ENCODE results near the gene MBTPS2. TPM values are rescaled to one million over a fixed set of nuclear protein-coding genes. Genes with fewer than 3 reads are reported as not detected.

Gene MBTPS2
- polyA plus RNA-seq, 3 donors = 2.0 to 7.4 (median 4.6) TPM

DNA sequence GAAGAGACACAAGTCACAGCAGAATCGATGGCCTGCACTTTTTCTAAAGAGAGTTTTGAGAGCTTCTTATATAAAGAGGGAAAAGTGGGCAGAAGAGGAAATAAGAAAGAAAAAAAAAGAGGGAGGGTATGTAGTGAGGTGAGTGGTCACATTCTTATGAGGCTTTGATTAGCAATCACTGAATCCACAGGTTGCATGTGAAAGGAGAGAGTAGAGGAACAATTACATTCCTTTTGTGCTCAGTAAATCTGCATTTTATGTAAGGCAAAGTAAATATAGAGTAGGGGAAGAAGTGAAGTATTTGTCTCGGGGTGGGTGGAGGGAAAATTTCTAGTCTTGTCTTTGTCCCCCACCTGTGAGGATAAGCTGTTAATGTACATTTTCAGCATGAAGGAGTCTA is 26.8 kb upstream of the MBTPS2 start:
- H3K4me3 ChIP-seq (replicated peaks in 1 of 3; ENCODE audit: low read depth in 2 of 3, low read length in 3 of 3) = no peak overlapping the region
- H3K4me1 ChIP-seq (ENCODE audit: control insufficient read depth in 1 of 2, insufficient read depth in 2 of 2, low read length in 2 of 2) = no peaks in the 10 kb centered on the region
- Mint-ChIP-seq H3K4me3 (no peak overlapping the region), H3K9me3 (peaks cover 0 to 3% (median under 1%) of the 10 kb centered on the region in 7 donors), H3K27me3 (ENCODE audit: low read depth in 3 of 3) (peaks cover 2 to 9% (median 6%) of the 10 kb centered on the region in 3 donors), H3K27ac (no peak overlapping the region), H3K4me1 (no peaks in the 10 kb centered on the region), H3K36me3 (no peaks in the 10 kb centered on the region)
- no peak overlapping the region for H3K9ac ChIP-seq (ENCODE audit: insufficient read depth, low read length, poor library complexity, severe bottlenecking)
- no peak for TF ChIP-seq CTCF (IDR thresholded peaks at IDR 0.05)
- DNase-seq = no peak
- intact Hi-C loops (cut with micrococcal nuclease) = no loop called here
- H4K20me1 ChIP-seq (ENCODE audit: insufficient read depth, low read length) = no peaks in the 10 kb centered on the region
- no peaks in the 10 kb centered on the region for H3K27me3 ChIP-seq (ENCODE audit: control insufficient read depth in 2 of 2, insufficient read depth in 2 of 2, low read length in 2 of 2)
- H3K27ac ChIP-seq (ENCODE audit: low read depth in 1 of 2, low read length in 2 of 2) = no peak overlapping the region
- no peaks in the 10 kb centered on the region for H3K36me3 ChIP-seq (replicated peaks in 1 of 2; ENCODE audit: control insufficient read depth in 1 of 2, insufficient read depth in 2 of 2, low read length in 2 of 2)
- H3K9me3 ChIP-seq (replicated peaks in 1 of 2; ENCODE audit: control insufficient read depth in 1 of 2, insufficient read depth in 1 of 2, low read length in 2 of 2) = no peaks in the 10 kb centered on the region
- WGBS (ENCODE audit: insufficient coverage) = no CpG with 5 or more reads among the region's 2 CpGs
- no peaks in the 10 kb centered on the region for H3K79me2 ChIP-seq (ENCODE audit: insufficient read depth, low read length)
- H2AFZ ChIP-seq (ENCODE audit: insufficient read depth, low read depth, low read length, poor library complexity, severe bottlenecking) = no peak overlapping the region
- no peak overlapping the region for H3K4me2 ChIP-seq (replicated peaks; ENCODE audit: extremely low read depth, low read length, poor library complexity, severe bottlenecking)

GRCh38 chrX:21813612-21814368 is 25.6 kb upstream of the MBTPS2 start:
- no peak for DNase-seq
- Mint-ChIP-seq H3K4me1 (no peaks in the 10 kb centered on the region), H3K27ac (no peak overlapping the region), H3K4me3 (no peak overlapping the region), H3K9me3 (peaks cover 0 to 4% (median 2%) of the 10 kb centered on the region in 7 donors), H3K27me3 (ENCODE audit: low read depth in 3 of 3) (peaks cover 3 to 9% (median 6%) of the 10 kb centered on the region in 3 donors), H3K36me3 (no peaks in the 10 kb centered on the region)
- Histone ChIP-seq H3K79me2 (ENCODE audit: insufficient read depth, low read length) (no peaks in the 10 kb centered on the region), H4K20me1 (ENCODE audit: insufficient read depth, low read length) (no peaks in the 10 kb centered on the region), H3K27ac (ENCODE audit: low read depth in 1 of 2, low read length in 2 of 2) (no peak overlapping the region), H3K27me3 (ENCODE audit: control insufficient read depth in 2 of 2, insufficient read depth in 2 of 2, low read length in 2 of 2) (no peaks in the 10 kb centered on the region), H2AFZ (ENCODE audit: insufficient read depth, low read depth, low read length, poor library complexity, severe bottlenecking) (no peak overlapping the region), H3K9me3 (replicated peaks in 1 of 2; ENCODE audit: control insufficient read depth in 1 of 2, insufficient read depth in 1 of 2, low read length in 2 of 2) (no peaks in the 10 kb centered on the region), H3K4me1 (ENCODE audit: control insufficient read depth in 1 of 2, insufficient read depth in 2 of 2, low read length in 2 of 2) (no peaks in the 10 kb centered on the region), H3K4me2 (replicated peaks; ENCODE audit: extremely low read depth, low read length, poor library complexity, severe bottlenecking) (no peak overlapping the region), H3K4me3 (replicated peaks in 1 of 3; ENCODE audit: low read depth in 2 of 3, low read length in 3 of 3) (no peak overlapping the region), H3K36me3 (replicated peaks in 1 of 2; ENCODE audit: control insufficient read depth in 1 of 2, insufficient read depth in 2 of 2, low read length in 2 of 2) (no peaks in the 10 kb centered on the region), H3K9ac (ENCODE audit: insufficient read depth, low read length, poor library complexity, severe bottlenecking) (no peak overlapping the region)
- TF ChIP-seq CTCF (IDR thresholded peaks at IDR 0.05) = no peak
- intact Hi-C loops (cut with micrococcal nuclease) = no loop called here
